Measurements from ENCODE around the gene STRA8.

- TF ChIP-seq GATA3 (IDR thresholded peaks at IDR 0.05; ENCODE audit: low read depth, low read length) (no peak), GATA2 (IDR thresholded peaks at IDR 0.05; ENCODE audit: low read depth, low read length) (no peak)
These were observed 22.3 kb upstream of the STRA8 start, which contains the start of gene WDR91 for GRCh38 chr7:135211179-135211945.
